ENCODE data around the gene RPL27A.

GRCh38 chr11:8693555-8693954 is 11.0 kb downstream of the RPL27A start:
- no peak for TF ChIP-seq TCF7L2 (IDR thresholded peaks at IDR 0.05; ENCODE audit: borderline replicate concordance, low read depth, low read length)
- TF ChIP-seq ZNF274 (IDR thresholded peaks at IDR 0.05; ENCODE audit: low read length): no peak
- no peak for TF ChIP-seq ZNF274 (tag by site-specific recombination; IDR thresholded peaks at IDR 0.05; ENCODE audit: borderline replicate concordance)
- TF ChIP-seq, protein P1, sequence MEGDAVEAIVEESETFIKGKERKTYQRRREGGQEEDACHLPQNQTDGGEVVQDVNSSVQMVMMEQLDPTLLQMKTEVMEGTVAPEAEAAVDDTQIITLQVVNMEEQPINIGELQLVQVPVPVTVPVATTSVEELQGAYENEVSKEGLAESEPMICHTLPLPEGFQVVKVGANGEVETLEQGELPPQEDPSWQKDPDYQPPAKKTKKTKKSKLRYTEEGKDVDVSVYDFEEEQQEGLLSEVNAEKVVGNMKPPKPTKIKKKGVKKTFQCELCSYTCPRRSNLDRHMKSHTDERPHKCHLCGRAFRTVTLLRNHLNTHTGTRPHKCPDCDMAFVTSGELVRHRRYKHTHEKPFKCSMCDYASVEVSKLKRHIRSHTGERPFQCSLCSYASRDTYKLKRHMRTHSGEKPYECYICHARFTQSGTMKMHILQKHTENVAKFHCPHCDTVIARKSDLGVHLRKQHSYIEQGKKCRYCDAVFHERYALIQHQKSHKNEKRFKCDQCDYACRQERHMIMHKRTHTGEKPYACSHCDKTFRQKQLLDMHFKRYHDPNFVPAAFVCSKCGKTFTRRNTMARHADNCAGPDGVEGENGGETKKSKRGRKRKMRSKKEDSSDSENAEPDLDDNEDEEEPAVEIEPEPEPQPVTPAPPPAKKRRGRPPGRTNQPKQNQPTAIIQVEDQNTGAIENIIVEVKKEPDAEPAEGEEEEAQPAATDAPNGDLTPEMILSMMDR (tag by site-specific recombination; IDR thresholded peaks at IDR 0.05): no peak
- TF ChIP-seq ZNF514 (tag by site-specific recombination; IDR thresholded peaks at IDR 0.05): no peak
- TF ChIP-seq, protein P2, sequence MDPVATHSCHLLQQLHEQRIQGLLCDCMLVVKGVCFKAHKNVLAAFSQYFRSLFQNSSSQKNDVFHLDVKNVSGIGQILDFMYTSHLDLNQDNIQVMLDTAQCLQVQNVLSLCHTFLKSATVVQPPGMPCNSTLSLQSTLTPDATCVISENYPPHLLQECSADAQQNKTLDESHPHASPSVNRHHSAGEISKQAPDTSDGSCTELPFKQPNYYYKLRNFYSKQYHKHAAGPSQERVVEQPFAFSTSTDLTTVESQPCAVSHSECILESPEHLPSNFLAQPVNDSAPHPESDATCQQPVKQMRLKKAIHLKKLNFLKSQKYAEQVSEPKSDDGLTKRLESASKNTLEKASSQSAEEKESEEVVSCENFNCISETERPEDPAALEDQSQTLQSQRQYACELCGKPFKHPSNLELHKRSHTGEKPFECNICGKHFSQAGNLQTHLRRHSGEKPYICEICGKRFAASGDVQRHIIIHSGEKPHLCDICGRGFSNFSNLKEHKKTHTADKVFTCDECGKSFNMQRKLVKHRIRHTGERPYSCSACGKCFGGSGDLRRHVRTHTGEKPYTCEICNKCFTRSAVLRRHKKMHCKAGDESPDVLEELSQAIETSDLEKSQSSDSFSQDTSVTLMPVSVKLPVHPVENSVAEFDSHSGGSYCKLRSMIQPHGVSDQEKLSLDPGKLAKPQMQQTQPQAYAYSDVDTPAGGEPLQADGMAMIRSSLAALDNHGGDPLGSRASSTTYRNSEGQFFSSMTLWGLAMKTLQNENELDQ (tag by site-specific recombination; IDR thresholded peaks at IDR 0.05; ENCODE audit: low read depth): no peak
- TF ChIP-seq KLF7 (tag by site-specific recombination; IDR thresholded peaks at IDR 0.05; ENCODE audit: borderline replicate concordance): no peak
- TF ChIP-seq ZFP41 (tag by site-specific recombination; IDR thresholded peaks at IDR 0.05; ENCODE audit: borderline replicate concordance): no peak
- TF ChIP-seq ZBTB7A (tag by site-specific recombination; IDR thresholded peaks at IDR 0.05; ENCODE audit: low read depth): no peak
- TF ChIP-seq ZNF239 (tag by site-specific recombination; IDR thresholded peaks at IDR 0.05): no peak
- TF ChIP-seq ZBTB1 (tag by site-specific recombination; IDR thresholded peaks at IDR 0.05): no peak
- no peak for TF ChIP-seq ZNF16 (tag by site-specific recombination; IDR thresholded peaks at IDR 0.05; ENCODE audit: low read depth)
- TF ChIP-seq, protein P3, sequence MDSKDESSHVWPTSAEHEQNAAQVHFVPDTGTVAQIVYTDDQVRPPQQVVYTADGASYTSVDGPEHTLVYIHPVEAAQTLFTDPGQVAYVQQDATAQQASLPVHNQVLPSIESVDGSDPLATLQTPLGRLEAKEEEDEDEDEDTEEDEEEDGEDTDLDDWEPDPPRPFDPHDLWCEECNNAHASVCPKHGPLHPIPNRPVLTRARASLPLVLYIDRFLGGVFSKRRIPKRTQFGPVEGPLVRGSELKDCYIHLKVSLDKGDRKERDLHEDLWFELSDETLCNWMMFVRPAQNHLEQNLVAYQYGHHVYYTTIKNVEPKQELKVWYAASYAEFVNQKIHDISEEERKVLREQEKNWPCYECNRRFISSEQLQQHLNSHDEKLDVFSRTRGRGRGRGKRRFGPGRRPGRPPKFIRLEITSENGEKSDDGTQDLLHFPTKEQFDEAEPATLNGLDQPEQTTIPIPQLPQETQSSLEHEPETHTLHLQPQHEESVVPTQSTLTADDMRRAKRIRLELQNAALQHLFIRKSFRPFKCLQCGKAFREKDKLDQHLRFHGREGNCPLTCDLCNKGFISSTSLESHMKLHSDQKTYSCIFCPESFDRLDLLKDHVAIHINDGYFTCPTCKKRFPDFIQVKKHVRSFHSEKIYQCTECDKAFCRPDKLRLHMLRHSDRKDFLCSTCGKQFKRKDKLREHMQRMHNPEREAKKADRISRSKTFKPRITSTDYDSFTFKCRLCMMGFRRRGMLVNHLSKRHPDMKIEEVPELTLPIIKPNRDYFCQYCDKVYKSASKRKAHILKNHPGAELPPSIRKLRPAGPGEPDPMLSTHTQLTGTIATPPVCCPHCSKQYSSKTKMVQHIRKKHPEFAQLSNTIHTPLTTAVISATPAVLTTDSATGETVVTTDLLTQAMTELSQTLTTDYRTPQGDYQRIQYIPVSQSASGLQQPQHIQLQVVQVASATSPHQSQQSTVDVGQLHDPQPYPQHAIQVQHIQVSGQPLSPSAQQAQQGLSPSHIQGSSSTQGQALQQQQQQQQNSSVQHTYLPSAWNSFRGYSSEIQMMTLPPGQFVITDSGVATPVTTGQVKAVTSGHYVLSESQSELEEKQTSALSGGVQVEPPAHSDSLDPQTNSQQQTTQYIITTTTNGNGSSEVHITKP (tag by site-specific recombination; IDR thresholded peaks at IDR 0.05): no peak
